Calu3 (cell line): ENCODE results near the gene IL18. TPM values are rescaled to one million over a fixed set of nuclear protein-coding genes. Genes with fewer than 3 reads are reported as not detected.

ENCODE experiments used
- BruUV-seq: library from RNA; stranded (reverse); fragments of 400-500 nt; replicated peaks from 2 replicates; lab custom pipeline; 2021; lab: Mats Ljungman, UMichigan
- CTCF ChIA-PET: fragments of 300-600 bp; sonication (Branson Sonifier 250); formaldehyde crosslinking; loops from one replicate; lab custom pipeline; 2022; ENCODE audit warnings: antibody characterized with exemption; lab: Charles Lee
- DNase-seq: peaks from one replicate; pipeline ENCODE4 v3.0.0; 2022
- H3K27ac Mint-ChIP-seq: one replicate; pipeline ENCODE4 v1.8.0; 2022; ENCODE audit warnings: mixed read lengths; ENCODE audit not compliant: unreplicated experiment
- H3K27me3 Mint-ChIP-seq: one replicate; pipeline ENCODE4 v1.8.0; 2022; ENCODE audit warnings: mixed read lengths; ENCODE audit not compliant: unreplicated experiment
- H3K36me3 Mint-ChIP-seq: one replicate; pipeline ENCODE4 v1.8.0; 2022; ENCODE audit warnings: mild to moderate bottlenecking, moderate library complexity, mixed read lengths; ENCODE audit not compliant: insufficient read depth, unreplicated experiment
- H3K4me1 Mint-ChIP-seq: one replicate; pipeline ENCODE4 v1.8.0; 2022; ENCODE audit warnings: mild to moderate bottlenecking, low read depth, mixed read lengths; ENCODE audit not compliant: unreplicated experiment
- H3K4me3 Mint-ChIP-seq: one replicate; pipeline ENCODE4 v1.8.0; 2022; ENCODE audit warnings: mild to moderate bottlenecking, low read depth, moderate library complexity, mixed read lengths; ENCODE audit not compliant: unreplicated experiment
- H3K9me3 Mint-ChIP-seq: one replicate; pipeline ENCODE4 v1.8.0; 2022; ENCODE audit warnings: low read depth, mixed read lengths; ENCODE audit not compliant: unreplicated experiment
- CTCF ChIP-seq: fragments of 200-600 bp; IDR thresholded peaks from one replicate; pipeline ENCODE4 v1.8.0; 2022; ENCODE audit warnings: antibody characterized with exemption; ENCODE audit not compliant: unreplicated experiment
- intact Hi-C: fragments of 100-400 bp; cut with micrococcal nuclease; formaldehyde crosslinking; loops from one replicate; pipeline ENCODE4 v1.10.0; 2022; ENCODE audit not compliant: unreplicated experiment
- total RNA-seq: library from RNA; stranded (reverse); gene quantifications from 2 replicates; pipeline ENCODE4 v1.2.3, GENCODE V29; 2022

Gene IL18
- total RNA-seq, 1 experiment from 2014 or later: 121 TPM

GRCh38 chr11:112179601-112180000, 15.7 kb upstream of the IL18 start:
- BruUV-seq: no TSS peak
- intact Hi-C loops: no loop called here
- no peaks in the 10 kb centered on the region for H3K9me3 Mint-ChIP-seq
- H3K36me3 Mint-ChIP-seq: peaks cover 8% of the 10 kb centered on the region
- no peak overlapping the region for H3K27ac Mint-ChIP-seq
- no peak for DNase-seq
- H3K27me3 Mint-ChIP-seq: no peaks in the 10 kb centered on the region
- peaks cover 20% of the 10 kb centered on the region for H3K4me1 Mint-ChIP-seq
- CTCF ChIA-PET: no interaction called here
- no peak overlapping the region for H3K4me3 Mint-ChIP-seq
- TF ChIP-seq CTCF: no peak

GRCh38 chr11:112178936-112179335, 15.0 kb upstream of the IL18 start:
- BruUV-seq: no TSS peak
- intact Hi-C loops: no loop called here
- H3K4me1 Mint-ChIP-seq: peaks cover 23% of the 10 kb centered on the region
- peaks cover 8% of the 10 kb centered on the region for H3K36me3 Mint-ChIP-seq
- H3K27ac Mint-ChIP-seq: peak overlapping the region; percentile 65
- TF ChIP-seq CTCF: no peak
- no peak for DNase-seq
- H3K9me3 Mint-ChIP-seq: no peaks in the 10 kb centered on the region
- CTCF ChIA-PET: no interaction called here
- H3K4me3 Mint-ChIP-seq: peak overlapping the region; percentile 42
- H3K27me3 Mint-ChIP-seq: no peaks in the 10 kb centered on the region

- CTCF ChIA-PET: no interaction called here
- no peaks in the 10 kb centered on the region for H3K9me3 Mint-ChIP-seq
- intact Hi-C loops: no loop called here
- peak overlapping the region; percentile 65 for H3K27ac Mint-ChIP-seq
- no peak for DNase-seq
- peaks cover 8% of the 10 kb centered on the region for H3K36me3 Mint-ChIP-seq
- H3K27me3 Mint-ChIP-seq: no peaks in the 10 kb centered on the region
- no TSS peak for BruUV-seq
- peaks cover 23% of the 10 kb centered on the region for H3K4me1 Mint-ChIP-seq
- peak overlapping the region; percentile 42 for H3K4me3 Mint-ChIP-seq
- TF ChIP-seq CTCF: no peak
These were observed 14.5 kb upstream of the IL18 start for GRCh38 chr11:112178428-112178827.

GRCh38 chr11:112177589-112177988, 13.7 kb upstream of the IL18 start:
- no TSS peak for BruUV-seq
- intact Hi-C loops: no loop called here
- TF ChIP-seq CTCF: no peak
- H3K27me3 Mint-ChIP-seq: no peaks in the 10 kb centered on the region
- CTCF ChIA-PET: no interaction called here
- no peak for DNase-seq
- H3K4me3 Mint-ChIP-seq: peak overlapping the region; percentile 28
- peaks cover 8% of the 10 kb centered on the region for H3K36me3 Mint-ChIP-seq
- peaks cover 23% of the 10 kb centered on the region for H3K4me1 Mint-ChIP-seq
- no peak overlapping the region for H3K27ac Mint-ChIP-seq
- no peaks in the 10 kb centered on the region for H3K9me3 Mint-ChIP-seq
